Thyroid gland (tissue), 4 donors: ENCODE measurements around the gene PARD3B.

Source experiments
- CTCF ChIP-seq, 6 experiments: fragments of 200-600 bp in 3 of 6; fragments of 450-650 bp in 3 of 6; sonication (generic) in 3 of 6; IDR thresholded peaks; one replicate each; pipeline ENCODE4 v1.5.1; 2016 to 2019; ENCODE audit warnings: antibody characterized with exemption in 6 of 6, mild to moderate bottlenecking in 2 of 6, inconsistent platforms in 1 of 6, moderate library complexity in 1 of 6
- POLR2A ChIP-seq, 2 donors: fragments of 450-650 bp; IDR thresholded peaks; one replicate each; pipeline ENCODE4 v1.6.1; 2017; ENCODE audit warnings: antibody characterized with exemption in 2 of 2, mild to moderate bottlenecking in 2 of 2, moderate library complexity in 1 of 2

GRCh38 chr2:205496370-205496769 lies 951.1 kb downstream of the PARD3B start:
- TF ChIP-seq CTCF (IDR thresholded peaks at IDR 0.05) (no peak), POLR2A (IDR thresholded peaks at IDR 0.05) (no peak)
